Keratinocyte (primary cell): ENCODE measurements around the gene RPS19BP1.

ENCODE experiments used
- CTCF ChIP-seq, 3 experiments: IDR thresholded peaks in 1 of 3; conservative IDR thresholded peaks in 1 of 3; optimal IDR thresholded peaks in 1 of 3; 2 replicates in 2 of 3; 3 replicates in 1 of 3; pipeline versions ENCODE3 to v1.5.1; 2011; ENCODE audit warnings: low read length in 3 of 3, mild to moderate bottlenecking in 3 of 3, moderate library complexity in 2 of 3, control low read depth in 1 of 3, inconsistent platforms in 1 of 3; ENCODE audit not compliant: insufficient read depth in 2 of 3; ENCODE audit errors: extremely low read depth in 1 of 3
- EZH2 ChIP-seq: IDR thresholded peaks from one replicate; pipeline ENCODE4 v1.6.1; 2012; ENCODE audit warnings: inconsistent platforms, mild to moderate bottlenecking, low read length, moderate library complexity

GRCh38 chr22:39530116-39530515, 2.4 kb downstream of the RPS19BP1 start:
- TF ChIP-seq CTCF (optimal IDR thresholded peaks at IDR 0.05 in 1 of 3, IDR thresholded peaks at IDR 0.05 in 1 of 3, conservative IDR thresholded peaks at IDR 0.05 in 1 of 3; ENCODE audit: extremely low read depth in 1 of 3, insufficient read depth in 2 of 3, low read length in 3 of 3), result no peak
- TF ChIP-seq EZH2, result no peak
